GM06990 (cell line): ENCODE measurements around the gene LRP1B.

Experiments
- DNase-seq: peaks from one replicate; pipeline ENCODE4 v3.0.0-alpha.2; 2011; ENCODE audit not compliant: insufficient read length; ENCODE audit errors: extremely low read depth
- H3K27me3 ChIP-seq: replicated peaks from 2 replicates; pipeline ENCODE4 v1.6.0; 2011; ENCODE audit warnings: low read length; ENCODE audit not compliant: control insufficient read depth, insufficient read depth
- H3K36me3 ChIP-seq: 2 replicates; pipeline ENCODE4 v1.5.1; 2011; ENCODE audit warnings: low read length; ENCODE audit not compliant: control insufficient read depth, insufficient read depth
- H3K4me3 ChIP-seq: replicated peaks from 2 replicates; pipeline ENCODE4 v1.5.1; 2011; ENCODE audit warnings: low read depth, mild to moderate bottlenecking, control low read depth, low read length
- TF ChIP-seq, protein P1 (sequence below): IDR thresholded peaks from 2 replicates; pipeline ENCODE4 v1.5.1; 2011; ENCODE audit warnings: low read length, control low read depth, mild to moderate bottlenecking, inconsistent platforms; ENCODE audit not compliant: insufficient read depth, poor library complexity, severe bottlenecking

The LRP1B gene

DNA sequence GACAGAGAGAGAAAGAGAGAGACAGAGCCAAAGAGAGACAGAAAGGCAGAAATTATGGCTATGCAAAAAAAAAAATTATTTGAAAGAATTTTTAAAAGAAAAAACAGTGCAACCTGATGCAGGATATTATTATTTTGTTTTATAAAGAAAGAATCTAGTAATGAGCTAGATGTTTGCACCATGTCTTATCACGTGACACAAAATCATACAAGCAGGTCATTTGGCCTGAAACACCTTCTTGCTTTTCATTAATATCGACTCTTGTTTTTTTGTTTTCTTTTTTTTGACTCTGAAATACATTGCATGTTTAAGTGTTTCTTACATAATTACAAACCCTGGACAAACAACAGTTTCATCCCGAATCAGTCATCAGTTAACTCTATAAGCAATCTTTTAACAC, 606.0 kb downstream of the LRP1B start:
- H3K27me3 ChIP-seq, result no peaks in the 10 kb centered on the region
- H3K4me3 ChIP-seq, result no peak overlapping the region
- H3K36me3 ChIP-seq, result no peaks in the 10 kb centered on the region
- TF ChIP-seq, protein P1, sequence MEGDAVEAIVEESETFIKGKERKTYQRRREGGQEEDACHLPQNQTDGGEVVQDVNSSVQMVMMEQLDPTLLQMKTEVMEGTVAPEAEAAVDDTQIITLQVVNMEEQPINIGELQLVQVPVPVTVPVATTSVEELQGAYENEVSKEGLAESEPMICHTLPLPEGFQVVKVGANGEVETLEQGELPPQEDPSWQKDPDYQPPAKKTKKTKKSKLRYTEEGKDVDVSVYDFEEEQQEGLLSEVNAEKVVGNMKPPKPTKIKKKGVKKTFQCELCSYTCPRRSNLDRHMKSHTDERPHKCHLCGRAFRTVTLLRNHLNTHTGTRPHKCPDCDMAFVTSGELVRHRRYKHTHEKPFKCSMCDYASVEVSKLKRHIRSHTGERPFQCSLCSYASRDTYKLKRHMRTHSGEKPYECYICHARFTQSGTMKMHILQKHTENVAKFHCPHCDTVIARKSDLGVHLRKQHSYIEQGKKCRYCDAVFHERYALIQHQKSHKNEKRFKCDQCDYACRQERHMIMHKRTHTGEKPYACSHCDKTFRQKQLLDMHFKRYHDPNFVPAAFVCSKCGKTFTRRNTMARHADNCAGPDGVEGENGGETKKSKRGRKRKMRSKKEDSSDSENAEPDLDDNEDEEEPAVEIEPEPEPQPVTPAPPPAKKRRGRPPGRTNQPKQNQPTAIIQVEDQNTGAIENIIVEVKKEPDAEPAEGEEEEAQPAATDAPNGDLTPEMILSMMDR, result no peak
- no peak for DNase-seq

DNA sequence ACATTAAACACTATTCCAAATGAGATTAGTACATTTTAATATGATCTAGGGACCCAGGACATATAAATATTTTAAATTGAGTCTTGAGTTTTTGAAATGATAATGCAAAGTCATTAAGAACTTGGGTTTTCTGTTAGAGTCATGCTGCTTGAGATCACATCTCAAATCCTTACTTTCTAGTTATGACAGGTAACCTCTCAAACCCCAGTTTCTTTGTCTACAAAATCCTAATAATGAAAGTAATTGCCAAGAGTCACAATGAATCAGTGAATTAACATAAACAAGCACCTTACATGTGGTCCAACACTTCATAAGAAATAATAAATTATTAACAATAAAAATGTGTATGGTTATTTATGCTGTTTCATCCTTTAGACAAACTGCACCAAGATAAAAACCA, 607.6 kb downstream of the LRP1B start:
- Histone ChIP-seq H3K36me3 (no peaks in the 10 kb centered on the region), H3K27me3 (no peaks in the 10 kb centered on the region), H3K4me3 (no peak overlapping the region)
- TF ChIP-seq, protein P1, result no peak
- peak; percentile 13 for DNase-seq

DNA sequence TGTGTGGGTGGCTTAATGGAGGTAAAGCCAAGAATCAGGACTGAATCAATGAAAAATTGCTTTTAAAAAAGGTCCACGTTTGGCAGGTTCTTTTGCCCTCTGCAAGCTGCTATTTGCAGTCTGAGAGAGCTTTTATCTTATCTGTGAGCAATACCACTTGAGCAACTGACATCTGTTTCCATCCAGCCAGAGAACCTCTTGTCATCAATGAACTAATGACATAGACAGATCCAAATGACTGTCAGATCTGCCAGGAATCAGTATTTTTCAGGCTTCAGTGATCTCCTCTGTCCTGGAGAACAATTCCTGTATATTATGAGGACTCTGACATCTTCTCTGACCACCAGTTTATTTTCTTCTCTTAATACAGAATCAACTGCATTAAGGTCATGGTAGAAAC, 608.1 kb downstream of the LRP1B start:
- Histone ChIP-seq H3K36me3 (no peaks in the 10 kb centered on the region), H3K4me3 (no peak overlapping the region), H3K27me3 (no peaks in the 10 kb centered on the region)
- TF ChIP-seq, protein P1, result no peak
- DNase-seq, result no peak

DNA sequence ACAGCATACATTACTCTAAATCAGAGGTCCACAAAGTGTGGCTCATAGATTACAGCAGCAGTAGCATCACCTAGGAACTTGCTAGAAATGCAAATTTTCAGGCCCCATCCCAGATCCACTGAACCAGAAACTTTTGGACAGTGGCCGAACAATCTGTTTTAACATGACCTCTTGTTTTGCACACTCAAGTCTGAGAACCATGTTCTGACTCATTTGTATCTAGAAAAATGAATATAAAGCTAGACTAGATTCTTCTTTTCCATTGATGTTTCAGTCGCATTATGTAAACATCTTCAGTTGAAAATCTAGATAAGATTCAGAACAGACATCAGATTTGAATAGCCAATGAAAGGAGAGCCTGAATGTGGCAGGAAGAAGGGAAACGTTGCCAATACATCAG, 608.8 kb downstream of the LRP1B start:
- peak; percentile 19 for DNase-seq
- H3K27me3 ChIP-seq, result no peaks in the 10 kb centered on the region
- H3K4me3 ChIP-seq, result no peak overlapping the region
- TF ChIP-seq, protein P1, result no peak
- H3K36me3 ChIP-seq, result no peaks in the 10 kb centered on the region

DNA sequence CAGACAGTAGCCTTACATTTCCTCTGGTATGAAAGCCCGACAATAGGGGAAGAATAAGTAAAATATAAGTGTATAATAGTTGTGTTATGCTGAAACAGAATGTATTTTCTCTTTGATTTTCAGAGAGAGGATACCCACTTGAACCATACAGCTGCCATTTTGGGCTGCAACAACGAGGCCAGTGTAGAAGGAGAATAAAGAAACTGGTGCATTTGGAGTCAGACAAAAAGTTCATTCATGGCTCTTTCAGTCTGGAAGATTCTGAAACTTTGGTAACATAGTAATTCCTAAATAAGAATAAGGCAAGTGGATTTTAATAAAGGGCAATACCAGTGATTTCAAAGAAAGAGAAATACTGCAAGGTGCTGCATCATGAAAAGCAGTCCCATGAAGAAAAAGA, 610.9 kb downstream of the LRP1B start:
- DNase-seq, result no peak
- Histone ChIP-seq H3K4me3 (no peak overlapping the region), H3K27me3 (no peaks in the 10 kb centered on the region), H3K36me3 (no peaks in the 10 kb centered on the region)
- TF ChIP-seq, protein P1, result no peak

DNA sequence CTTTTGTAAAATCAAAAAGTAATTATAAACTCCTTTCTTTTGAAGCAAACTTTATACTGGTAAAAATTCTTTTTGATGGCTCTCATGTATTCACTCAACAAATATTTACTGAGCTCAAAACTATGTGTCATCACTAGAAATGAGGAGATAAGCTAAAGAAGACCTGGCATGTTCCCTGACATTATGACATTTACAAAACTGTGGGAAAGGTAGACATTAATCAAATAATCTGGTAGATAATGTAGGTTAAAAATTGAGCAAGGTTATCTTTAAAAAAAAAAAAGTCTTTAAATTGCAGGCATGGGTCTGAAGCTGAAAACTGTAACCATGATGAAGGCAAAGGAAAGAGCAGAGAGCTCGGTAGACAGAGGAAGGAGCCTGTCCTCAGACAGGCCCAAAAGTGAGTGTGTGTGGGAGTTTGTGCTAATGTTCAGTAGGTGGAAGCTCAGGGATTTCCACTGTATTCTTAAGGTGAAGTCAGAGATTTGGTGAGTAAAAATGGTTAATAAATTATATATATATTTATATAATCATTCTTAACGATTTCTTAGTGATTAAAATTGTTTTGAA, 612.9 kb downstream of the LRP1B start:
- Histone ChIP-seq H3K4me3 (no peak overlapping the region), H3K27me3 (no peaks in the 10 kb centered on the region), H3K36me3 (no peaks in the 10 kb centered on the region)
- DNase-seq, result no peak
- TF ChIP-seq, protein P1, result no peak
